Stomach (tissue), 4 donors: ENCODE measurements around the gene CHST2.

Experiments
- EP300 ChIP-seq: sonication (generic); formaldehyde crosslinking; IDR thresholded peaks from one replicate; pipeline ENCODE4 v1.6.1; 2017; ENCODE audit warnings: antibody characterized with exemption
- POLR2A ChIP-seq, 4 donors: fragments of 450-650 bp; IDR thresholded peaks; one replicate each; pipeline ENCODE4 v1.6.1; 2016; ENCODE audit warnings: antibody characterized with exemption in 4 of 4, control low read depth in 2 of 4, mild to moderate bottlenecking in 1 of 4, moderate library complexity in 1 of 4
- POLR2AphosphoS5 ChIP-seq, 3 donors: sonication (generic); formaldehyde crosslinking; IDR thresholded peaks; one replicate each; pipeline ENCODE4 v1.6.1; 2016; ENCODE audit warnings: antibody characterized with exemption in 3 of 3
- TF ChIP-seq, protein P1 (sequence below), 7 experiments: fragments of 450-650 bp in 4 of 7; fragments of 200-600 bp in 3 of 7; sonication (generic) in 3 of 7; IDR thresholded peaks; one replicate each; pipeline ENCODE4 v1.5.1; 2016 to 2019; ENCODE audit warnings: antibody characterized with exemption in 7 of 7, control low read depth in 2 of 7, mild to moderate bottlenecking in 1 of 7

DNA sequence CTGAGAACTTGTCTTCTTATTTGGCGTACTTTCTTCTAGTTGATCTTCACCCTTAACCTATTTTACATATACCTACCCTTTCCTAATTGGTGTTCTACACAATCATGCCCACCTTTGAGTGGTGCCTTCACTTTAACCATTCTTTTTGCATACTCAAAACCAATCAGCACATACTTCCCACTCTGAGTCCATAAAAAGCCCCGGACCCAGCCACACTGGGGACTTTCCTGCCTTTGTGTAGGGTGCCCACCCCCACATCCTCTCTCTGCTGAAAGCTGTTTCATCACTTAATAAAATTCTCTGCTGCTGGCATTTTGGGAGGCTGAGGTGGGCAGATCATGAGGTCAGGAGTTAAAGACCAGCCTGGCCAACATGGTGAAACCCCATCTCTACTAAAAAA is 15.9 kb upstream of the CHST2 start:
- no peak for TF ChIP-seq POLR2A (IDR thresholded peaks at IDR 0.05)
- TF ChIP-seq POLR2AphosphoS5 (IDR thresholded peaks at IDR 0.05) = no peak
- TF ChIP-seq, protein P1, sequence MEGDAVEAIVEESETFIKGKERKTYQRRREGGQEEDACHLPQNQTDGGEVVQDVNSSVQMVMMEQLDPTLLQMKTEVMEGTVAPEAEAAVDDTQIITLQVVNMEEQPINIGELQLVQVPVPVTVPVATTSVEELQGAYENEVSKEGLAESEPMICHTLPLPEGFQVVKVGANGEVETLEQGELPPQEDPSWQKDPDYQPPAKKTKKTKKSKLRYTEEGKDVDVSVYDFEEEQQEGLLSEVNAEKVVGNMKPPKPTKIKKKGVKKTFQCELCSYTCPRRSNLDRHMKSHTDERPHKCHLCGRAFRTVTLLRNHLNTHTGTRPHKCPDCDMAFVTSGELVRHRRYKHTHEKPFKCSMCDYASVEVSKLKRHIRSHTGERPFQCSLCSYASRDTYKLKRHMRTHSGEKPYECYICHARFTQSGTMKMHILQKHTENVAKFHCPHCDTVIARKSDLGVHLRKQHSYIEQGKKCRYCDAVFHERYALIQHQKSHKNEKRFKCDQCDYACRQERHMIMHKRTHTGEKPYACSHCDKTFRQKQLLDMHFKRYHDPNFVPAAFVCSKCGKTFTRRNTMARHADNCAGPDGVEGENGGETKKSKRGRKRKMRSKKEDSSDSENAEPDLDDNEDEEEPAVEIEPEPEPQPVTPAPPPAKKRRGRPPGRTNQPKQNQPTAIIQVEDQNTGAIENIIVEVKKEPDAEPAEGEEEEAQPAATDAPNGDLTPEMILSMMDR (IDR thresholded peaks at IDR 0.05) = no peak
- TF ChIP-seq EP300 = no peak
